GM19351 (cell line): ENCODE data around the gene CT45A6.
"Not testable (repeated sequence)": the region's sequence is repeated elsewhere in the genome, so short reads cannot be mapped to it uniquely, and the experiment has no call there.

ENCODE experiments used
- ATAC-seq: cut with Tn5 transposase; IDR thresholded peaks from one replicate; pipeline ENCODE4 v1.9.1; 2021; ENCODE audit warnings: mild to moderate bottlenecking, moderate library complexity; ENCODE audit not compliant: unreplicated experiment

CT45A6 gene, protein sequence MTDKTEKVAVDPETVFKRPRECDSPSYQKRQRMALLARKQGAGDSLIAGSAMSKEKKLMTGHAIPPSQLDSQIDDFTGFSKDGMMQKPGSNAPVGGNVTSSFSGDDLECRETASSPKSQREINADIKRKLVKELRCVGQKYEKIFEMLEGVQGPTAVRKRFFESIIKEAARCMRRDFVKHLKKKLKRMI

GRCh38 chrX:135802687-135803086 lies at the start of gene CT45A6:
CT45A6 (minus strand) TSS chrX:135802787; CDS start chrX:135798993, 3,794 bp downstream.
- not testable (repeated sequence) for ATAC-seq

- not testable (repeated sequence) for ATAC-seq
These were observed 34.6 kb upstream of the CT45A6 start, which contains the start of gene CT45A7 for GRCh38 chrX:135837180-135837579. CT45A7 (minus strand) TSS chrX:135837280; CDS start chrX:135833533, 3,747 bp downstream.

GRCh38 chrX:135819912-135820311 lies 17.3 kb upstream of the CT45A6 start, which contains the start of gene CT45A2:
CT45A2 (minus strand) TSS chrX:135820012; CDS start chrX:135816265, 3,747 bp downstream.
- ATAC-seq, result not testable (repeated sequence)

GRCh38 chrX:135785403-135785802 lies 17.2 kb downstream of the CT45A6 start, which contains the start of gene CT45A5:
CT45A5 (minus strand) TSS chrX:135785503; CDS start chrX:135781729, 3,774 bp downstream.
- ATAC-seq, result not testable (repeated sequence)

DNA sequence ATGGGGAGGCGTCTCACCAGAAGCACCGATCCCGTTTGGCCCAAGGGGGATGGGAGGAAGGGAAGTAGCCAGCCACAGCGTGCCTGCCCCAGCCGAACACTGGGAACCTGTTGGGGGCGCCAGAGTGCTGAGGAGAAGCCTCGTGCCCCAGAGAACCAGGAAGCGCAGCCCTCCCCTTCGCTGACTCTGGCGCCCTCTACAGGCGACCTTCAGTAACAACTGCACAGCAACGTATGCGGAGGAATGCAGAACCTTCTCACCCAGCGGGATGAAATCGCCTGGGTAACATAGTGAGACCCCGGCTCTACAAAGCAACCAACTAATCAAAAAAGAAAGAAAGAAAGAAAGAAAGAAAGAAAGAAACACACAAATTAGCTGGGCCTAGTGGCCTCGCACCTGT lies 34.5 kb downstream of the CT45A6 start, which contains the start of gene CT45A3:
TSS of gene CT45A3 (minus strand) at position 101 of the 400 bp plus-strand sequence. CDS start 3,747 bp downstream, outside the sequence.
- not testable (repeated sequence) for ATAC-seq

- not testable (repeated sequence) for ATAC-seq
These were observed 57.8 kb downstream of the CT45A6 start for GRCh38 chrX:135744739-135745138.
